Smooth muscle cell of the brain vasculature (primary cell): ENCODE data around the gene OR9A4.

Source experiments
- DNase-seq: peaks from one replicate; pipeline ENCODE4 v3.0.0-alpha.2; 2012; ENCODE audit warnings: low read depth, low spot score

The OR9A4 gene

GRCh38 chr7:141946796-141947195, 30.6 kb downstream of the OR9A4 start, which contains the start of gene CLEC5A:
CLEC5A (minus strand) TSS chr7:141946974; CDS start chr7:141946292, 682 bp downstream.
- no peak for DNase-seq

- no peak for DNase-seq
Measured at GRCh38 chr7:141949021-141949420, 32.8 kb downstream of the OR9A4 start.

- no peak for DNase-seq
Measured at GRCh38 chr7:141949451-141949850, 33.3 kb downstream of the OR9A4 start.

GRCh38 chr7:141949911-141950310, 33.7 kb downstream of the OR9A4 start:
- no peak for DNase-seq

GRCh38 chr7:141950806-141951205, 34.6 kb downstream of the OR9A4 start:
- DNase-seq = no peak

- DNase-seq = no peak
Measured at GRCh38 chr7:141952461-141952860, 36.3 kb downstream of the OR9A4 start.

GRCh38 chr7:141954334-141954733, 38.1 kb downstream of the OR9A4 start:
- DNase-seq = no peak

GRCh38 chr7:141956084-141956483, 39.9 kb downstream of the OR9A4 start:
- no peak for DNase-seq

GRCh38 chr7:141960687-141961422, 44.7 kb downstream of the OR9A4 start:
- no peak for DNase-seq
